Measurements from ENCODE around the gene SLC38A9. TPM values are rescaled to one million over a fixed set of nuclear protein-coding genes. Genes with fewer than 3 reads are reported as not detected.

SLC38A9 gene
- total RNA-seq, 1 donor from 2014 or later = 36.6 TPM

DNA sequence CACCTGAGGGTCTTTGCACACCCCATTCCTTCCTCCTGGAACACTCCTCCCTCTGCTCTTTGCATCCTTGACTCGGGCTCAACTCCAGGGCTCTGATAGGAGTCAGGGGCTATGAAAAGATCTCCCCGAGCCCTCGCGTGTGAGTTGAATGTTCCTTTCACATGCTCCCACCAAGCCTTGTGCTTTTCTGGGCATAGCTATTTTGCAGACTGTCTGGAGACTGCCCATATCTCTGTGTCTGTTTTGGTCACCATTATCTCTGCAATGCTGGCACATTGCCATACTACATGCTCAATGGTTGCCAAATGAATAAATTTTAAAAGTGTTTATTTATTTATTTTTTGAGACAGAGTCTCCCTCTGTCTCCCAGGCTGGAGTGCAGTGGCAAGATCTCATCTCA lies 120.4 kb downstream of the SLC38A9 start:
- Mint-ChIP-seq H3K36me3 (no peaks in the 10 kb centered on the region), H3K27me3 (no peaks in the 10 kb centered on the region), H3K4me1 (ENCODE audit: unreplicated experiment) (peaks cover 7% of the 10 kb centered on the region), H3K9me3 (no peaks in the 10 kb centered on the region), H3K4me3 (no peak overlapping the region), H3K27ac (no peak overlapping the region)
- TF ChIP-seq, protein P1, sequence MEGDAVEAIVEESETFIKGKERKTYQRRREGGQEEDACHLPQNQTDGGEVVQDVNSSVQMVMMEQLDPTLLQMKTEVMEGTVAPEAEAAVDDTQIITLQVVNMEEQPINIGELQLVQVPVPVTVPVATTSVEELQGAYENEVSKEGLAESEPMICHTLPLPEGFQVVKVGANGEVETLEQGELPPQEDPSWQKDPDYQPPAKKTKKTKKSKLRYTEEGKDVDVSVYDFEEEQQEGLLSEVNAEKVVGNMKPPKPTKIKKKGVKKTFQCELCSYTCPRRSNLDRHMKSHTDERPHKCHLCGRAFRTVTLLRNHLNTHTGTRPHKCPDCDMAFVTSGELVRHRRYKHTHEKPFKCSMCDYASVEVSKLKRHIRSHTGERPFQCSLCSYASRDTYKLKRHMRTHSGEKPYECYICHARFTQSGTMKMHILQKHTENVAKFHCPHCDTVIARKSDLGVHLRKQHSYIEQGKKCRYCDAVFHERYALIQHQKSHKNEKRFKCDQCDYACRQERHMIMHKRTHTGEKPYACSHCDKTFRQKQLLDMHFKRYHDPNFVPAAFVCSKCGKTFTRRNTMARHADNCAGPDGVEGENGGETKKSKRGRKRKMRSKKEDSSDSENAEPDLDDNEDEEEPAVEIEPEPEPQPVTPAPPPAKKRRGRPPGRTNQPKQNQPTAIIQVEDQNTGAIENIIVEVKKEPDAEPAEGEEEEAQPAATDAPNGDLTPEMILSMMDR (conservative IDR thresholded peaks at IDR 0.05) = no peak
- no peak for DNase-seq (ENCODE audit: extremely low spot score, unreplicated experiment)

DNA sequence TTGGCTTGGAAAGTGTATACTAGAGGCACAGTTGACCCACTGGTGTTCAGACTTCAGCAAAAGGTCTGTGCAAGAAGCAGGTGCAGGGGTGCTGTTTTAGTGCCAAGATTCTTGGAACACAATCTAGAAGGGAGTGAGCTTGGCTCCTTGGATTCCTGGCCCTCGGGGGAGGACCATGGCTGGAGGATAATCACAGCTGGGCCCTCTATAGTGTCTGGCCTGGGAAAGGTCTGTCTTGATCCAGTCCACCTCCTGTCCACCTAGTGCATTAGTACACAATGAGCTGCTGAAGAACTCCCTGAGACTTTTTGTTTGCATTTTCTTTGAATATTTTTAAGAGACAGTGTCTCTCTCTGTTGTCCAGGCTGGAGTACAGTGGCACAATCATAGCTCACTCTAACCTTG lies 126.9 kb downstream of the SLC38A9 start:
- H3K9me3 Mint-ChIP-seq = no peaks in the 10 kb centered on the region
- no peak for DNase-seq (ENCODE audit: extremely low spot score, unreplicated experiment)
- no peaks in the 10 kb centered on the region for H3K27me3 Mint-ChIP-seq
- H3K4me3 Mint-ChIP-seq = no peak overlapping the region
- TF ChIP-seq, protein P1 (conservative IDR thresholded peaks at IDR 0.05) = no peak
- no peaks in the 10 kb centered on the region for H3K36me3 Mint-ChIP-seq
- H3K27ac Mint-ChIP-seq = no peak overlapping the region
- no peaks in the 10 kb centered on the region for H3K4me1 Mint-ChIP-seq (ENCODE audit: unreplicated experiment)

DNA sequence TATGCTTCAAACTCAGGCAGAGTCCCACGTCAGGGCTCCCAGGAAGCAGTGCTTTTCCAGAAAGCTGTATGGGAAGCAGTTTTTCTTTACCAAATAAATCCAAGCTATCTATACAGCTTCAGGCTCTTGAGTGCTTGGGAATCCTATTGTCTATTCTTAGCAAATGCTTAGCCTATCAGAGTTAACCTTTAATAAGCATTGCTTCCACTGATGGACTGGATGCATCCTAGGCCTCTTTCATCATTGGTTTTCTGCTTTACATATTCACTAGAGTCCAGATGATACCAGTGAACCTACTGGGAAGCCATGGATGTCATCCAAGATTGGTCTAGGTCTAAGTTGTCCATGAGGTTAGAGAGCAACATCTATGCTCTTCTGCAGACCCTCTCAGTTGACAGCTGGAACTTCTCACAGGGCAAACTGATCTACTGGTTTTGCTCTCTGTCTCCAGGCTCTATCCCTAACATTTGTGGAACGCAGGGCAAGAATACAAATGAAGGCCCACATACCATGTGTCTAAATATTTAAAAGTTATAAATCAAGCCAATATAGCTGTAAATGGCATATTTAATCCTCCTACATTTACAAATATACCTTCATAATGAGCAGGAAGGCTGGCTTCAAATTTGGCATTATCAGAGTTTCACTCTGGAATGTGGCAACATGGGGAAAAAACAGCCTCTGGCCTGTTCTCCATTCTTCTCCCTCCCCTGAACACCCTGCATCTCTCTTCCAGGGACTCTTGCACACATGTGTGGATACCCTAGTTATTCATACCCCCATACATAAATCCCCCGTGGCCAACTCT lies 127.5 kb downstream of the SLC38A9 start:
- Mint-ChIP-seq H3K36me3 (no peaks in the 10 kb centered on the region), H3K27ac (no peak overlapping the region), H3K4me3 (no peak overlapping the region), H3K9me3 (no peaks in the 10 kb centered on the region), H3K27me3 (no peaks in the 10 kb centered on the region), H3K4me1 (ENCODE audit: unreplicated experiment) (no peaks in the 10 kb centered on the region)
- DNase-seq (ENCODE audit: extremely low spot score, unreplicated experiment) = no peak
- TF ChIP-seq, protein P1 (conservative IDR thresholded peaks at IDR 0.05) = no peak

DNA sequence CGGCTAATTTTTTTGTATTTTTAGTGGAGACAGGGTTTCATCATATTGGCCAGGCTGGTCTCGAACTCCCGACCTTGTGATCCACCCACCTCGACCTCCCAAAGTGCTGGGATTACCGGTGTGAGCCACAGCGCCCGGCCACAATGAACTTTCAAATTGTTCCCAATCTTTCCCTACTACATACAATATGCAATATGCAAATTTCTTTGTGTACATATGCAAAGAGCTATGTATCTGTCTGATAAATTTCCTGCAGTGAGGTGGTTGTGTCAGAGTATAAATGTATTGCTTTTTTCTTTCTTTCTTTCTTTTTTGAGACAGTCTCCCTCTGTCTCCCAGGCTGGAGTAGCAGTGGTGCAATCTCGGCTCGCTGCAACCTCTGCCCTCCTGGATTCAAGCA lies 128.5 kb downstream of the SLC38A9 start:
- H3K4me3 Mint-ChIP-seq = no peak overlapping the region
- TF ChIP-seq, protein P1 (conservative IDR thresholded peaks at IDR 0.05) = no peak
- H3K27me3 Mint-ChIP-seq = no peaks in the 10 kb centered on the region
- H3K27ac Mint-ChIP-seq = no peak overlapping the region
- H3K9me3 Mint-ChIP-seq = no peaks in the 10 kb centered on the region
- DNase-seq (ENCODE audit: extremely low spot score, unreplicated experiment) = no peak
- no peaks in the 10 kb centered on the region for H3K36me3 Mint-ChIP-seq
- no peaks in the 10 kb centered on the region for H3K4me1 Mint-ChIP-seq (ENCODE audit: unreplicated experiment)

DNA sequence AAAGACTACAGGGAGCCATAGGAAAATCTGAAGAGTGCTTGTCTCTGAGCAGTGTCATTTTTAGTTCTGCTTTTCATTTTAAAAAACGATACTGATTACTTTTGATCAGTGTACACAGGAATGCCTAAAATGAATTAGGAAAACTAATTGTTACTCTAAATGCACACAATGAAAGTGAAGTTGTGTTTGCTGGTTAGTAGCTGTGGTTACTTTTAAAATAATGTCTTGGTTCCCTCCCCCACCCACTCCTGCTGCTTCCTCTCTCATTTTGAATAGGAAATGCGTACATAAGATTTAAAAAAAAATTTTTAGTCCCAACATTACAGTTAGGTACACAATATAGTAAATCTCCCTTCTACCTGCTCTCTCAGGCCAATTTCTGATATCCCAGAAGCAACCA lies 129.9 kb downstream of the SLC38A9 start:
- no peak for DNase-seq (ENCODE audit: extremely low spot score, unreplicated experiment)
- TF ChIP-seq, protein P1 (conservative IDR thresholded peaks at IDR 0.05) = no peak
- H3K4me1 Mint-ChIP-seq (ENCODE audit: unreplicated experiment) = peaks cover 9% of the 10 kb centered on the region
- no peaks in the 10 kb centered on the region for H3K9me3 Mint-ChIP-seq
- no peaks in the 10 kb centered on the region for H3K27me3 Mint-ChIP-seq
- no peak overlapping the region for H3K4me3 Mint-ChIP-seq
- H3K36me3 Mint-ChIP-seq = no peaks in the 10 kb centered on the region
- H3K27ac Mint-ChIP-seq = no peak overlapping the region

Data from type B pancreatic cell (in vitro differentiated cells).